HG02678 (cell line): ENCODE data around the gene ERVH48-1.
"Not testable (repeated sequence)": the region's sequence is repeated elsewhere in the genome, so short reads cannot be mapped to it uniquely, and the experiment has no call there.

Experiments
- ATAC-seq: cut with Tn5 transposase; IDR thresholded peaks from one replicate; pipeline ENCODE4 v1.9.1; 2021; ENCODE audit warnings: mild to moderate bottlenecking, moderate library complexity; ENCODE audit not compliant: unreplicated experiment

Gene ERVH48-1

GRCh38 chr21:42939582-42940413 lies 14.4 kb upstream of the ERVH48-1 start:
- no peak for ATAC-seq

DNA sequence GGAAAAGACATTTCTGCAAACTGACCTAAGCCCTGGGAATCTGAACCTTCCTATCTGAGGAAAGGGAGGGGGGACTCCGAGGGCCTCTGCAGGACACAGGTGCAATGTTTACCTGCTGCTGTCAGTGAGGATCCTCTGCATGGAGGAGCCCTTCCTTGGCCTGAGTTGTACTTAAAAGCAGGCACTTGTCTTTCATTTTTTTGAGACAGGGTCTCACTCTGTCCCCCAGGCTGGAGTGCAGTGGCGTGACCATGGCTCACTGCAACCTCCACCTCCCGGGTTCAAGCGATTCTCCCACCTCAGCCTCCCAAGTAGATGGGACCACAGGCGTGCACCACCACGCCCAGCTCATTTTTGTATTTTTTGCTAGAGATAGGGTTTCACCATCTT lies 13.2 kb upstream of the ERVH48-1 start:
- not testable (repeated sequence) for ATAC-seq

- ATAC-seq = no peak
These were observed 12.7 kb upstream of the ERVH48-1 start for GRCh38 chr21:42937960-42938605.

DNA sequence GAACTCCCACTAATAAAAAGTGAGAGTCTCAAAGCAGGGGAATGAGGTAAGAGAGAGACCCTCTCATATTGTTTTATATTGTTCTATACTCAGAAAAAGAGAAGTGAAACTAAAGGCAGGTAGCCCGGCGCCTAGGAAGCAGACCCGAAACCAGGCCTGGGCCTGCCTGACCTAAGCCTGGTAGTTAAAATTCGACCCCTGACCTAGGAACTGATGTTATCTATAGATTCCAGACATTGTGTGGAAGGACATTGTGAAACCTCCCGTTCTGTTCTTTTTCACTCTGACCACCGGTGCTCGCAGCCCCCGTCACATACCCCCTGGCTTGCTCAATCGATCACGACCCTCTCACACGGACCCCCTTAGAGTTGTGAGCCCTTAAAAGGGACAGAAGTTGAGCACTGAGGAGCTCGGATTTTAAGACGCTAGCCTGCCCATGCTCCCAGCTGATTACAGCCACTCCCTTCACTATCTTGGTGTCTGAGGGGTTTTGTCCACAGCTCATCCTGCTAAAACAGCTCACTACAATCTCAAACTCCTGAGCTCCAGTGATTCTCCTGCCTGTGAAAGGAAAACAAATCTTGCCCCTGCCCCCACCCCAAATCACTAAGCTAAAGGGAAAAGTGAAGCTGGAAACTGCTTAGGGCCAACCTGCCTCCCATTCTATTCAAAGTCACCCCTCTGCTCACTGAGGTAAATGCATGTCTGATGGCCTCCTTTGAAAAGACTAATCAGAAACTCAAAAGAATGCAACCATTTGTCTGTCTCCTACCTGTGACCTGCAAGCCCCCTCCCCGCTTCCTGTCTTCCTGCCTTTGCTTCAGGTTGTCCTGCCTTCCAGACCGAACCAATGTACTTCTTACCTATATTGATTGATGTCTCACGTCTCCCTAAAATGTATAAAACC lies 11.9 kb upstream of the ERVH48-1 start:
- not testable (repeated sequence) for ATAC-seq

DNA sequence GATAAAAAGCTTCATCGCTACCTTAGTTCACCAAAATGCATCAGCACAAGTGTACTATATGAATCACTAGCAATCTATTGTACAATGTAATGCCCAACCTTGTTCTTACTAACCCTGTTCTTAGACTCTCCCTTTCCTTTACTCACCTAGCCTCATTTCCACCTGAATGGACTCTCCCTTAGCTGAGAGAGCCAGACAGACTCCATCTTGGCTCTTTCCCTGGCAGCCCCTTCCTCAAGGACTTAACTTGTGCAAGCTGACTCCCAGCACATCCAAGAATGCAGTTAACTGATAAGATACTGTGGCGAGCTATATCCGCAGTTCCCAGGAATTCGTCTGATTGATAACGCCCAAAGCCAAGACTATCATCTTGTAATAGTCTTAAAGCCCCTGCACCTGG lies 10.9 kb upstream of the ERVH48-1 start:
- ATAC-seq = not testable (repeated sequence)

DNA sequence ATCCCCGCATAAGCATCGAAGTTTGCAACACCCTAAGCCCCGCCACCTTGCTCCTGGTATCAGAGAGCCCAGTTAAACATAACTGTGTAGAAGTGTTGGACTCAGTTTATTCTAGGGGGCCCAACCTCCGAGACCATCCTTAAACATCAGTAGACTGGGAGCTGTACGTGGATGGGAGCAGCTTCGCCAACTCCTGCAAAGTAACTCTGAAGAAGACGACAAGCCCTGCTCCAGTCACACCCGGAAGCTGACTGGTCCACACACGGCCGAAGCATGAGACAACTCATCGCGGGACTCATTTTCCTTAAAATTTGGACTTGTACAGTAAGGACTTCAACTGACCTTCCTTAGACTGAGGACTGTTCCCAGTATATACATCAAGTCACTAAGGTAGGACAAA lies 8.5 kb upstream of the ERVH48-1 start:
- not testable (repeated sequence) for ATAC-seq

DNA sequence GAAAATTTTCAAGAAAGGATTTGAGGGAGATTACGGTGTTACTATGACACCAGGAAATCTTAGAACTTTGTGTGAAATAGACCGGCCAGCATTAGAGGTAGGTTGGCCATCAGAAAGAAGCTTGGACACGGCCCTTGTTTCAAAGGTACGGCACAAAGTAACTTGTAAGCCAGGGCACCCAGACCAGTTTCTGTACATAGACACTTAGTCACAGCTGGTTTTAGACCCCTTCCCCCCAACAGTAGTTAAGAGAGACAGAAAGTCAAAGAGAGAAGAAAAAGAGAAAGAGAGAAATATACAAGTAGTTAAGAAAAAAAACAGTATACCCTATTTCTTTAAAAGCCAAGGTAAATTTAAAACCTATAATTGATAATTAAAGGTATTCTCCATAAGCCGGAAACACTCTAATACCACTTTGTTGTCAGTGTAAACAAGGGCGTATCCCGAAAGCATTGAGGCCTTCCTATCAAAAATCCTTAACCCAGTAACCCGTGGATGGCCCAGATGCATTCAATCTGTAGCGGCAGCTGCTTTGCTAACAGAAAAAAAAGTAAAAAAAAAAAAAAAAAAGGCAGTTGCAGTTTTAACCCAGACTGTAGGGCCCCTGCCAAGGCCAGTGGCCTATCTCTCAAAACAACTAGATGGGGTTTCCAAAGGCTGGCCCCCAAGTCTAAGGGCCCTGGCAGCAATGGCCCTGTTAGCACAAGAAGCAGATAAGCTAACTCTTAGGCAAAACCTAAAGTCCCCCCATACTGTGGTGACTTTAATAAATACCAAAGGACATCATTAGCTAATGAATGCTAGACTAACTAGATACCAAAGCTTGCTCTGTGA lies 7.9 kb upstream of the ERVH48-1 start:
- ATAC-seq = not testable (repeated sequence)

DNA sequence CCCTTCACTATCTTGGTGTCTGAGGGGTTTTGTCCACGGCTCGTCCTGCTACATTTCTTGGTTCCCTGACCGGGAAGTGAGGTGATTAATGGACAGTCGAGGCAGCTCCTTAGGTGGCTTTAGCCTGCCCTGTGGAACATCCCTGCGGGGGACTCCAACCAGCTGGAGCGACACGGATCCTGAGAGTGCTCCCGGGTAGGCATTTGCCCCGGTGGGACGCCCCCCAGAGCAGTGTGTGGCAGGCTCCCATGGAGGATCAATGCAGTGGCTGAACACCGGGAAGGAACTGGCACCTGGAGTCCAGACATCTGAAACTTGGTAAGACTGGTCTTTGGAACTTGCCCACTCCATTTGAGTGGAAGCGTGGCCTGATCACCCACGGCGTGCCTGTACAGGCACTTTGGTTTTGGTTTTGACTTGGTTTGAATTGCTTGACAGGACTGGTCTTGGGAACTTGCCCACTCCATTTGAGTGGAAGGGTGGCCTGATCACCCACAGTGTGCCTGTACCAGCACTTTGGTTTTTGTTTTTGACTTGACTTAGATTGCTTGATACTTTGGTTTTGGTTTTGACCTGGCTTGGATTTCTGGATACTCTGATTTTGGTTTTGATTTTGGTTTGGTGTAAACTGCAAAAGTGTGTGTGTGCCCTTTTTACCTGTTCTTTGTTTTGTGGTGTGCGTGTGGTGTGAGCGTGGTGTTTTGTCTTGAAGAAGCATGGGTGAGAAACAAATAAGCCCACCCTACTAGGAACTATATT lies 7.1 kb upstream of the ERVH48-1 start:
- not testable (repeated sequence) for ATAC-seq

GRCh38 chr21:42931560-42932235 lies 6.3 kb upstream of the ERVH48-1 start:
- ATAC-seq = no peak

DNA sequence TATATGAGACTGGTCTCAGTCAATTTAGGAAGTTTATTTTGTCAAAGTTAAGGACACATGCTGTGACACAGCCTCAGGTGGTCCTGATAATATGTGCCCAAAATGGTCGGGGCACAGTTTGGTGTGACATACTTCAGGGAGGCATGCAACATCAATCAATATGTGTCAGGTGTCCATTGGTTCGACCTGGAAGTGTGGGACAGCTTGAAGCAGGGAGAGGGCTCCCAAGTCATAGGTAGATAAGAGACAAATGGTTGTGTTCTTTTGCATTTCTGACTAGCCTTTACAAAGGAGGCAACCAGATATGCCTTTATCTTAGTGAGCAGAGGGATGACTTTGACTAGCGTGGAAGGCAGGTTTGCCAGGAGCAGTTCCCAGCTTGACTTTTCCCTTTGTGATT lies 4.5 kb upstream of the ERVH48-1 start:
- no peak for ATAC-seq

- not testable (repeated sequence) for ATAC-seq
These were observed 2.2 kb upstream of the ERVH48-1 start for GRCh38 chr21:42927474-42928200.

- ATAC-seq = no peak
These were observed 1.0 kb downstream of the ERVH48-1 start for GRCh38 chr21:42924433-42924751.

- ATAC-seq = no peak
These were observed 1.6 kb downstream of the ERVH48-1 start for GRCh38 chr21:42923553-42924432.

GRCh38 chr21:42922918-42923317 lies 2.5 kb downstream of the ERVH48-1 start:
- ATAC-seq = no peak

GRCh38 chr21:42921927-42922326 lies 3.5 kb downstream of the ERVH48-1 start:
- no peak for ATAC-seq

- no peak for ATAC-seq
These were observed 7.1 kb downstream of the ERVH48-1 start for GRCh38 chr21:42918291-42918690.

GRCh38 chr21:42913476-42913875 lies 12.0 kb downstream of the ERVH48-1 start:
- ATAC-seq = no peak

GRCh38 chr21:42911920-42912319 lies 13.5 kb downstream of the ERVH48-1 start:
- ATAC-seq = not testable (repeated sequence)
